Transverse colon (tissue), 4 donors: ENCODE data around the gene YWHAG. TPM values are rescaled to one million over a fixed set of nuclear protein-coding genes. Genes with fewer than 3 reads are reported as not detected.

ENCODE experiments used
- DNase-seq: peaks from one replicate; pipeline ENCODE4 v3.0.0-alpha.2; 2019
- H3K27ac ChIP-seq, 4 donors: fragments of 200-600 bp; sonication (generic); 2 replicates each; pipeline ENCODE4 v1.5.1; 2016 to 2018; ENCODE audit warnings: inconsistent platforms in 4 of 4
- H3K27me3 ChIP-seq: fragments of 200-600 bp; sonication (generic); 2 replicates; pipeline ENCODE4 v1.5.1; 2017; ENCODE audit warnings: inconsistent platforms
- H3K36me3 ChIP-seq, 4 donors: fragments of 200-600 bp; sonication (generic); 2 replicates each; pipeline ENCODE4 v1.5.1; 2017 to 2019; ENCODE audit warnings: inconsistent platforms in 4 of 4
- H3K4me1 ChIP-seq, 4 donors: fragments of 200-600 bp; sonication (generic); 2 replicates each; pipeline ENCODE4 v1.5.1; 2017 to 2020; ENCODE audit warnings: inconsistent platforms in 4 of 4
- H3K4me3 ChIP-seq, 4 donors: fragments of 200-600 bp; sonication (generic); 1 replicate in 1 of 4; 2 replicates in 3 of 4; pipeline versions ENCODE4 v1.5.1 to v1.6.1; 2017 to 2019; ENCODE audit warnings: inconsistent platforms in 4 of 4
- H3K9me3 ChIP-seq, 2 donors: fragments of 200-600 bp; sonication (generic); 2 replicates each; pipeline ENCODE4 v1.5.1; 2017 to 2019; ENCODE audit warnings: inconsistent platforms in 2 of 2
- CTCF ChIP-seq, 5 experiments: fragments of 200-600 bp in 3 of 5; fragments of 450-650 bp in 2 of 5; sonication (generic) in 3 of 5; IDR thresholded peaks; 1 replicate in 2 of 5; 2 replicates in 3 of 5; pipeline ENCODE4 v1.5.1; 2016 to 2017; ENCODE audit warnings: antibody characterized with exemption in 5 of 5, inconsistent platforms in 3 of 5, mild to moderate bottlenecking in 2 of 5, moderate library complexity in 1 of 5
- EP300 ChIP-seq: sonication (generic); formaldehyde crosslinking; IDR thresholded peaks from one replicate; pipeline ENCODE4 v1.6.1; 2017; ENCODE audit warnings: antibody characterized with exemption, low read depth
- POLR2A ChIP-seq: fragments of 450-650 bp; IDR thresholded peaks from one replicate; pipeline ENCODE4 v1.6.1; 2016; ENCODE audit warnings: antibody characterized with exemption, mild to moderate bottlenecking, moderate library complexity
- POLR2AphosphoS5 ChIP-seq, 3 donors: sonication (generic); formaldehyde crosslinking; IDR thresholded peaks; one replicate each; pipeline ENCODE4 v1.6.1; 2016; ENCODE audit warnings: antibody characterized with exemption in 3 of 3
- WGBS, 2 donors: methylation state at CpG; one replicate each; pipeline ENCODE4 v1.1.5; 2018; ENCODE audit warnings: low coverage in 1 of 2; 5-methylcytosine and 5-hydroxymethylcytosine counted together
- in situ Hi-C, 4 donors: fragments of 200-750 bp; cut with MboI; loops; one replicate each; pipeline versions ENCODE4 v1.15.0 to v1.15.1; 2017; ENCODE audit warnings: low sequenced_read_pairs in 3 of 4, low pct_ligation_motif_present in 1 of 4, low pct_unique_long_range_greater_than_20kb in 1 of 4
- intact Hi-C: fragments of 100-400 bp; cut with DNase I; formaldehyde crosslinking; loops from one replicate; pipeline ENCODE4 v1.15.1; 2023; ENCODE audit warnings: low total_unique reads
- total RNA-seq, 4 donors: library from RNA; depleted of rRNA; stranded (reverse); fragments of >200 nt; gene quantifications; one replicate each; pipeline ENCODE4 v1.1.0, GENCODE V29; 2016

The YWHAG gene
- total RNA-seq, 4 donors from 2014 or later, result 35.9 to 71.6 (median 48.2) TPM

GRCh38 chr7:76327610-76328009 lies 31.2 kb downstream of the YWHAG start:
- 41 to 65% methylated on average over 4 to 7 of the region's 7 CpGs for WGBS, 2 donors
- Histone ChIP-seq H3K4me1 (peaks cover 0 to 22% (median 2%) of the 10 kb centered on the region in 4 donors), H3K27me3 (no peaks in the 10 kb centered on the region), H3K27ac (no peak overlapping the region), H3K9me3 (no peaks in the 10 kb centered on the region), H3K4me3 (no peak overlapping the region), H3K36me3 (peaks cover 0 to 20% (median 8%) of the 10 kb centered on the region in 4 donors)
- DNase-seq, result no peak
- TF ChIP-seq POLR2A (no peak), CTCF (IDR thresholded peaks at IDR 0.05) (no peak), EP300 (no peak), POLR2AphosphoS5 (IDR thresholded peaks at IDR 0.05) (no peak)
- intact Hi-C loops (no loop called here), in situ Hi-C loops (no loop called here)

- DNase-seq, result no peak
- peak overlapping the region in 1 of 4 donors; percentile 10 for H3K27ac ChIP-seq
- H3K9me3 ChIP-seq, result no peaks in the 10 kb centered on the region
- no peaks in the 10 kb centered on the region for H3K27me3 ChIP-seq
- TF ChIP-seq EP300 (no peak), POLR2A (no peak), CTCF (IDR thresholded peaks at IDR 0.05) (no peak), POLR2AphosphoS5 (IDR thresholded peaks at IDR 0.05) (no peak)
- in situ Hi-C loops, result no loop called here
- H3K4me3 ChIP-seq, result no peak overlapping the region
- intact Hi-C loops, result no loop called here
- peaks cover 0 to 20% (median 8%) of the 10 kb centered on the region in 4 donors for H3K36me3 ChIP-seq
- H3K4me1 ChIP-seq, result peaks cover 0 to 14% (median 2%) of the 10 kb centered on the region in 4 donors
- 54 to 65% methylated on average over 3 to 5 of the region's 5 CpGs for WGBS, 2 donors
These were observed 32.1 kb downstream of the YWHAG start for GRCh38 chr7:76326646-76327233.

- Histone ChIP-seq H3K27ac (no peak overlapping the region), H3K27me3 (no peaks in the 10 kb centered on the region), H3K9me3 (no peaks in the 10 kb centered on the region), H3K4me3 (no peak overlapping the region), H3K36me3 (peaks cover 0 to 20% (median 8%) of the 10 kb centered on the region in 4 donors), H3K4me1 (peaks cover 0 to 6% (median 0%) of the 10 kb centered on the region in 4 donors)
- in situ Hi-C loops (no loop called here), intact Hi-C loops (no loop called here)
- no peak for TF ChIP-seq POLR2A
- no peak for TF ChIP-seq CTCF (IDR thresholded peaks at IDR 0.05)
- no peak for TF ChIP-seq EP300
- TF ChIP-seq POLR2AphosphoS5 (IDR thresholded peaks at IDR 0.05), result no peak
- WGBS, 2 donors, result 94% methylated on average over 5 of the region's 5 CpGs; no CpG with 5 or more reads in 1 of the 2 donors
- DNase-seq, result no peak
These were observed 33.0 kb downstream of the YWHAG start for GRCh38 chr7:76325811-76326210.

DNA sequence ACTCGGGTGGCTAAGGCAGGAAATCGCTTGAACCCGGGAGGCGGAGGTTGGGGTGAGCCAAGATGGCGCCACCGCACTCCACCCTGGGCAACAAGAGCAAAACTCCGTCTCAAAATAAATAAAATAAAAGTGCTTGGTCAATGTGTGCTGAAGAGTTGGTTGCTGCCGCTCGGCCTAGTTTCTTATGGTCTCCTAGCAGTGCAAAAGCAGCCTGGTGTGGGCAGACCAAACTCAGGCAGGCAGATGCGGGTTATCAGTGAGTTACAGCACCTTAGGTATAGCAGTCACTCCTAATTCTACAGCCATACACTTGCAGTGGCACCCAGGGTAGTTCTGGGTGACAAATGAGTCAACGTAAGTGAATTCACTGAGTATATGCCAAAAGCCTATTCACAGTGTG lies 33.7 kb downstream of the YWHAG start:
- WGBS, 2 donors, result 97 to 99% methylated on average over 8 to 11 of the region's 11 CpGs
- Histone ChIP-seq H3K9me3 (no peaks in the 10 kb centered on the region), H3K4me1 (peaks cover 0 to 3% (median 0%) of the 10 kb centered on the region in 4 donors), H3K4me3 (no peak overlapping the region), H3K27ac (no peak overlapping the region), H3K36me3 (peaks cover 0 to 20% (median 8%) of the 10 kb centered on the region in 4 donors), H3K27me3 (no peaks in the 10 kb centered on the region)
- in situ Hi-C loops (no loop called here), intact Hi-C loops (no loop called here)
- DNase-seq, result no peak
- no peak for TF ChIP-seq POLR2A
- no peak for TF ChIP-seq CTCF (IDR thresholded peaks at IDR 0.05)
- TF ChIP-seq POLR2AphosphoS5 (IDR thresholded peaks at IDR 0.05), result no peak
- no peak for TF ChIP-seq EP300
